Muscle of back (tissue), 11 donors: ENCODE measurements around the gene PPP1R9B. TPM values are rescaled to one million over a fixed set of nuclear protein-coding genes. Genes with fewer than 3 reads are reported as not detected.

Experiments
- DNase-seq, 3 donors: peaks; one replicate each; pipeline versions ENCODE4 v3.0.0 to v3.0.0-alpha.2; 2013
- polyA plus RNA-seq, 10 donors: library from polyadenylated mRNA; unstranded; fragments of 120-200 nt; gene quantifications; one replicate each; pipeline ENCODE4 v1.2.1, GENCODE V29; 2013; ENCODE audit not compliant: insufficient read length in 10 of 10

The PPP1R9B gene
- polyA plus RNA-seq, 10 donors: 32.0 to 56.5 (median 40.3) TPM

GRCh38 chr17:50144355-50144754 lies 6.1 kb downstream of the PPP1R9B start:
- no peak for DNase-seq

GRCh38 chr17:50143461-50144176 lies 6.9 kb downstream of the PPP1R9B start:
- no peak for DNase-seq

GRCh38 chr17:50141745-50142110 lies 8.7 kb downstream of the PPP1R9B start:
- no peak for DNase-seq

GRCh38 chr17:50141026-50141744 lies 9.3 kb downstream of the PPP1R9B start:
- DNase-seq: no peak

GRCh38 chr17:50139950-50140885 lies 10.3 kb downstream of the PPP1R9B start:
- DNase-seq: peak in 2 of 3 donors; percentile 76 to 84

GRCh38 chr17:50139185-50139783 lies 11.2 kb downstream of the PPP1R9B start:
- no peak for DNase-seq

GRCh38 chr17:50137042-50137441 lies 13.4 kb downstream of the PPP1R9B start:
- DNase-seq: no peak

GRCh38 chr17:50136096-50136687 lies 14.3 kb downstream of the PPP1R9B start:
- no peak for DNase-seq

GRCh38 chr17:50135316-50136095 lies 15.0 kb downstream of the PPP1R9B start:
- DNase-seq: no peak

GRCh38 chr17:50134206-50135110 lies 16.0 kb downstream of the PPP1R9B start:
- no peak for DNase-seq

GRCh38 chr17:50133769-50134099 lies 16.7 kb downstream of the PPP1R9B start:
- no peak for DNase-seq

- no peak for DNase-seq
These were observed 17.3 kb downstream of the PPP1R9B start for GRCh38 chr17:50133028-50133768.

- DNase-seq: no peak
These were observed 18.2 kb downstream of the PPP1R9B start for GRCh38 chr17:50132104-50132794.

- DNase-seq: no peak
These were observed 19.7 kb downstream of the PPP1R9B start for GRCh38 chr17:50130559-50131305.

- peak in 1 of 3 donors; percentile 63 for DNase-seq
These were observed 20.5 kb downstream of the PPP1R9B start, which contains the start of gene SAMD14 for GRCh38 chr17:50129728-50130558. SAMD14 (minus strand) TSS chr17:50130160; CDS start chr17:50124959, 5,201 bp downstream.

- DNase-seq: no peak
These were observed 21.1 kb downstream of the PPP1R9B start for GRCh38 chr17:50129353-50129727.
